Uterus (tissue), 2 donors: ENCODE results near the gene USHBP1.

ENCODE experiments used
- POLR2A ChIP-seq, 2 donors: fragments of 450-650 bp; IDR thresholded peaks; one replicate each; pipeline ENCODE4 v1.6.1; 2016; ENCODE audit warnings: antibody characterized with exemption in 2 of 2, mild to moderate bottlenecking in 1 of 2, moderate library complexity in 1 of 2
- TF ChIP-seq, protein P1 (sequence below), 4 experiments: fragments of 200-600 bp in 2 of 4; fragments of 450-650 bp in 2 of 4; sonication (generic) in 2 of 4; IDR thresholded peaks; one replicate each; pipeline ENCODE4 v1.5.1; 2016 to 2019; ENCODE audit warnings: antibody characterized with exemption in 4 of 4, mild to moderate bottlenecking in 2 of 4, moderate library complexity in 1 of 4

DNA sequence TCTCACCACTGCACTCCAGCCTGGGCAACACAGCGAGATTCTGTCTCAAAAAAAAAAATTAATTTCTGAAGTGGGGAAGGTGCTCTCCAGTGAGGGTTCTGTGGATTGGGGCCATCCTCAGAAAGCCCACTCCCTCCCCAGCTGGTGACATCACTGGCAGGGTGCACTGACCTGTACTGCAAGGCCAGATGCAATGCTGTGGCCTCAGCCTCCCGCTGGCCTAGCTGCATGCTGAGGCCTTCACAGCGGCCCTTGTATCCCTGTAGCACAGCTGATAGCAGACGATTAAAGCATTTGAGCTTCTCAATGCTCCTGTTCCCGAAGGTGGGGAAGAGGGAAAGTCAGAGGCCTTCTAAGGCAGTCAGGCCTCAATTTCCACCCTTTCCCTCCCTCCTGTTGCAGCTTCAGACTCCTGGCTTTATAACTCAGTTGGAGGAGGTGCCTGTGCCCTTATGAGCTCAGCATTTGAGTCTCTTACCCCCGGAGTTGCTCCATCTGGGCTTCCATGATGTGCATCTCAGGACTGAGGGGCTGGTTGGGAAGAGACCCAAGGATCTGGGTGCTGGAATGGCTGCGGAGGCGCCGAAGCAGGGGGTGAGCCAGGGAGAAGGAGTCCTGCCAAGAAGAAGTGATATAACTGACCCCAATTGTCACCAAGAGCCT lies 5.3 kb downstream of the USHBP1 start:
- no peak for TF ChIP-seq POLR2A (IDR thresholded peaks at IDR 0.05)
- TF ChIP-seq, protein P1, sequence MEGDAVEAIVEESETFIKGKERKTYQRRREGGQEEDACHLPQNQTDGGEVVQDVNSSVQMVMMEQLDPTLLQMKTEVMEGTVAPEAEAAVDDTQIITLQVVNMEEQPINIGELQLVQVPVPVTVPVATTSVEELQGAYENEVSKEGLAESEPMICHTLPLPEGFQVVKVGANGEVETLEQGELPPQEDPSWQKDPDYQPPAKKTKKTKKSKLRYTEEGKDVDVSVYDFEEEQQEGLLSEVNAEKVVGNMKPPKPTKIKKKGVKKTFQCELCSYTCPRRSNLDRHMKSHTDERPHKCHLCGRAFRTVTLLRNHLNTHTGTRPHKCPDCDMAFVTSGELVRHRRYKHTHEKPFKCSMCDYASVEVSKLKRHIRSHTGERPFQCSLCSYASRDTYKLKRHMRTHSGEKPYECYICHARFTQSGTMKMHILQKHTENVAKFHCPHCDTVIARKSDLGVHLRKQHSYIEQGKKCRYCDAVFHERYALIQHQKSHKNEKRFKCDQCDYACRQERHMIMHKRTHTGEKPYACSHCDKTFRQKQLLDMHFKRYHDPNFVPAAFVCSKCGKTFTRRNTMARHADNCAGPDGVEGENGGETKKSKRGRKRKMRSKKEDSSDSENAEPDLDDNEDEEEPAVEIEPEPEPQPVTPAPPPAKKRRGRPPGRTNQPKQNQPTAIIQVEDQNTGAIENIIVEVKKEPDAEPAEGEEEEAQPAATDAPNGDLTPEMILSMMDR (IDR thresholded peaks at IDR 0.05): no peak
